IPS DF 4.7 (cell line): ENCODE data around the gene SLAMF6.
"Not testable (repeated sequence)": the region's sequence is repeated elsewhere in the genome, so short reads cannot be mapped to it uniquely, and the experiment has no call there.

Source experiments
- DNase-seq: peaks from one replicate; pipeline ENCODE4 v3.0.0-alpha.2; 2013; ENCODE audit warnings: low spot score; ENCODE audit errors: extremely low read depth

The SLAMF6 gene

DNA sequence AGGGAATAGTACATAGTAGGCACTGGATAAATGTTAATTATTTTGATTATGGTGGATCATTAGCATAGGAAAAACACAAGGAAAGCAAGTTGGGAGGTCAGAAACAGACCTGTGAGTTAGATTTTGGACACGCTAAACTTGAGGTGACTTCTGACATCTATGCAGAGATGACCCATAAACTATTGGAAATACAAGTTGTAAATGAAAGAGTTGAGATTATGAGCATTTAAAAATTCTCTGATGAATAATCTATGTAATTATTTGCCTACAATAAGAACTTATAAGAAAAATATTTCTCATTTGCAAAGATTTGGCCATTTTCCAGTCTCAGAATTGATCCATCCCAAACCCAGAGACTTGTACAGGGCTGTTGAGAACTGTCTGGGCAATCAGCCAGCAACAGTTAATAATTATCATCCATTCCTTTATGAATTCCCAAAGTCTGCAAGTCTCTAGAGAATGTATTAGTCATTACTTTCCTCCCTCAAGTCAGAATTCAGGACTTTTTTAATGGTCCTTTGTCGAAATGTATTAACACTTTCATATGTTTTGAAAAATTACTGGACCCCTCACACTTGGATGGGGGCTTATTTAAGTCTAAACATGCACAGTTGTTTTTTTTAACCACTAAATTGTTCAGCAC is 19.4 kb upstream of the SLAMF6 start:
- DNase-seq: no peak

DNA sequence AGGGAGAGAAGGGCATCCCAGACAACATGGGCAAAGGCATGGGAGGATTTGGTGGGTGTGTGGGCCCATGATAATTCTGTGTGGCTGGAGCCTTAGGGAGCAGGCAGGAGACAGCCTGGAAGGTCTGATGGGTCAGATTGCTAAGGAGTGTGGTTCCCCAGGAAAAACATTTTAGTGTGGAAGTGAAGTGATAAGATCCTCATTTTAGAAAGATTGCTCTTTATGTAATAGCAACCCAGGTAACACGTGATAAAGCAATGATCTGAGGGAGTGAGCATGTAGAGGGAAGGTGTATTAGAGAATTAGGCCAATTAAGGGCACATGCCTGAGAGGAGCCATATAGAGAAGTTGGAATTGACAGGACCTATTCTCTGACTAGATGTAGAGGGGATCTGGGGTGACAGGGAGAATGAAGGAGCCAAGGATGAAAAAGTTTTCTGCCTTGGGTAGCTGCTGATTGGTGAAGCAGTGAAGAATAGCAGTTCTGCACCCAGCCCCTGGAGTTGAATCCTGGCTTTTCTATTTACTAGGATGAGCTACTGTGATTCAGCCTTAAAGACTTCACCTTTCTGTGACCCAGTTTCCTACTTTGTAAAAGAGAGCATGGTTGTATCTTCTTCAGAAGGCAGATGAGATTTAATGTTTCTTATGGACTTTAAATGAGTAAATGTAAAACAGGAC is 18.7 kb upstream of the SLAMF6 start:
- DNase-seq: no peak

- DNase-seq: no peak
These were observed 17.8 kb upstream of the SLAMF6 start for GRCh38 chr1:160540859-160541233.

DNA sequence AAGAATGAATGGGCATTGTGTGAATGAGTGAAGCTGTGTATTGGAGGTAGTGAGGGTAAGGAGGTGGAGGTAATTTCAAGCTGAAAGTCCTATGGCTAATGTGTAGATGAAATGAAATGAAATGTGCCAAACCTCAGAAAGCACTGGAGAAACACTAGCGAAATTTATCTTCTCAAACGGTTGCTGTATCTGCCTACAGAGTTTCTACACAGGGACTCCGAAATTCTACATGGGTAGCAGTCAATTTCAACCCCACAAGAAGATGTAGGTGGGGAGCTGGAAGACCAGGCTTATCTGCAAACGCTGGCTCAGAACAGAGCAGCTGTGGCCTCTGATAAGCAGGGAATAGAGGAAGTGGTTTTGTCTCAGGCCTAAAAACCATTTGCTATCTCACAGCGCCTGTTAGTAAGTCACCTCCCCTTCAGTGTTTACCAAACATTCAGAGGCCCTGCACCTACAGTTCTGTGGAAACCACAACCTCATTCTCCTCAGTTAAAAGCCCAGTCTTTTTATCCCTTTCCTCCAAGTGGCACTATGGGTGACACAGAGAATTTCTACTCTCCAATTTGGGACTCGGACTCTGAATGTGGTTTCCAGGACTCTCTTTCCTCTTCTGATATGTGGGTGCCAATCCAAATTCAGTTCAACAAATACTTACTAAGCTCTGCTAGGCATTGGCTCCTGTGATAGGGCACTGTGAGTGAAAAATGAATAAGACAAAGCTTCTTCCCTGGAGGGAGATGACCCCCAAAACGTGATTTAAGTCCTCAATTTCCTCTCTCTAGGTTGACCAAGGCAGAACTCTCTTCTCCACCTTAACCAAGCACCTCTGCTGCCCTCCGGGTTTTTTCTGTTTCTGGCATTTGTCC is 17.2 kb upstream of the SLAMF6 start:
- no peak for DNase-seq

GRCh38 chr1:160539684-160539989 is 16.6 kb upstream of the SLAMF6 start:
- DNase-seq: no peak

DNA sequence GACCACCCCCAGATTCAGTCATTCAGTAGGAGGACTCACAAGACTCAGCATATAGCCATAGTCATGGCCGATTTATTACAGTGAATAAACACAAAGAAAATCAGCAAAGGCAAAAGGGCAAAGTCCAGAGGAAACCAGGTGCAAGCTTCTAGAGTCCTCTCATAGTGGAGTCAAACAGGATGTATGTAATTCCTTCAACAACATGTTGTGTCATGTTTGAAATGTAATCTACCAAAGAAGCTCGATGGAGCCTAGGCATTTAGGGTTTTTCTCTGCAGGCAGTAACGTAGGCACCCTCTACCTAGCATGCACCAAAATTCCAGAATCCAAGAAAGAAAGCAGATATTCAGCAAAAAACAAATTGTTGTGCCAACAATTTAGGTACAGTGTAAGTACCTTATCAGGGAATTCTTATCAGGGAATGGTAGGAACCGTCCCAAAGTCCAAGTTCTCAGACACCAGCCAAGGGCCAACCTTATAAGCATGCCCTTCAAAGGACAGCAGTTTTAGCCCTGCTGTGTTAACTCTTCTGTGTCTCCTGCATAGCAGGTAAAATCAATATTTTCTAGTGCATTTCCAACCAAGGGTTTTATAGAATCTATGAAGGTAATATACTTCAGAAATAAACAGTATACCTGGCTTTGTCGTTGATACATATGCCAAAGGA is 16.1 kb upstream of the SLAMF6 start:
- DNase-seq: no peak

GRCh38 chr1:160537714-160538665 is 14.9 kb upstream of the SLAMF6 start:
- DNase-seq: no peak

- no peak for DNase-seq
These were observed 12.0 kb upstream of the SLAMF6 start for GRCh38 chr1:160534823-160535605.

DNA sequence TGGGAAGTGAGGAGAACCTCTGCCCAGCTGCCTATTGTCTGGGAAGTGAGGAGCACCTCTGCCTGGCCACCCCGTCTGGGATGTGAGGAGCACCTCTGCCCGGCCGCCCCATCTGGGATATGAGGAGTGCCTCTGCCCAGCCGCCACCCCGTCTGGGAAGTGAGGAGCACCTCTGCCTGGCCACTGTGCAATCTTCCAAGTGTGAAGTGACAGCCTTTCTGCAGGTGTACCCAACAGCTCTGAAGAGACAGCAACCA is 9.4 kb upstream of the SLAMF6 start:
- DNase-seq: not testable (repeated sequence)

GRCh38 chr1:160531809-160532556 is 8.9 kb upstream of the SLAMF6 start:
- DNase-seq: not testable (repeated sequence)

DNA sequence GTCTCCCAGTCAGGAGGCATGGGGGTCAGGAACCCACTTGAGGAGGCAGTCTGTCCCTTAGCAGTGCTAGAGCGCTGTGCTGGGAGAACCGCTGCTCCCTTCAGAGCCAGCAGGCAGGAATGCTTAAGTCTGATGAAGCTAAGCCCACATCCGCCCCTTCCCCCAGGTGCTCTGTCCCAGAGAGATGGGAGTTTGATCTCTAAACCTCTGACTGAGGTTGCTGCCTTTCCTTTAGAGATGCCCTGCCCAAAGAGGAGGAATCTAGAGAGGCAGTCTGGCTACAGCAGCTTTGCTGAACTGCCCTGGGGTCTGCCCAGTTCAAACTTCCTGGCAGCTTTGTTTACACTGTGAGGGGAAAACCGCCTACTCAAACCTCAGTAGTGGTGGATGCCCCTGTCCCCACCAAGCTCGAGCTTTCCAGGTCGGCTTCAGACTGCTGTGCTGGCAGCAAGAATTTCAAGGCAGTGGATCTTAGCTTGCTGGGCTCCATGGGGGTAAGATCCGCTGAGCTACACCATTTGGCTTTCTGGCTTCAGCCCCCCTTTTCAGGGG is 6.4 kb upstream of the SLAMF6 start:
- DNase-seq: not testable (repeated sequence)

DNA sequence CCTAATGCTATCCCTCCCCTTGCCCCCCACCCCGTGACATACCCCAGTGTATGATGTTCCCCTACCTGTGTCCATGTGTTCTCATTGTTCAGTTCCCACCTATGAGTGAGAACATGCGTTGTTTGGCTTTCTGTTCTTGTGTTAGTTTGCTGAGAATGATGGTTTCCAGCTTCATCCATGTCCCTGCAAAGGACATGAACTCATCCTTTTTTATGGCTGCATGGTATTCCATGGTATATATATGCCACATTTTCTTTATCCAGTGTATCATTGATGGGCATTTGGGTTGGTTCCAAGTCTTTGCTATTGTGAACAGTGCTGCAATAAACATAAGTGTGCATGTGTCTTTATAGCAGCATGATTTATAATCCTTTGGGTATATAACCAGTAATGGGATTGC is 734 bp upstream of the SLAMF6 start:
- DNase-seq: not testable (repeated sequence)

DNA sequence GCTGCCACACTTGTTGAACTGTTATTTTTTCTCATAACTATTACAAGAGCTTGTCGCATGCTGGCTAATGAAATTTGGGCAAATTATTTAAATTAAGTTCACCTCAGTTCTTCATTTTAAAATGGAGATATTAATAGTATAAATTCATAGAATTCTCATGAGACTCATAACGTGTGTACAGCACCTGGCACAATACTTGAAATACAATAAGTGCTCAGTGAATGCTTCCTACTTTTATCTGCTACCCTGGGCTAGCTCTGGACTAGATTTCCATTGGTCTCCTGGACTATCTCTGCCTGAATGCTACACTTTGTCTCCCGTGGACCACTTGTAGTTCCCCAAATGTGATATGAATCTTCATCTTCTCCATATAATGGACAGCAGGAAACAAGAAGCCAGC is 919 bp downstream of the SLAMF6 start:
- no peak for DNase-seq

DNA sequence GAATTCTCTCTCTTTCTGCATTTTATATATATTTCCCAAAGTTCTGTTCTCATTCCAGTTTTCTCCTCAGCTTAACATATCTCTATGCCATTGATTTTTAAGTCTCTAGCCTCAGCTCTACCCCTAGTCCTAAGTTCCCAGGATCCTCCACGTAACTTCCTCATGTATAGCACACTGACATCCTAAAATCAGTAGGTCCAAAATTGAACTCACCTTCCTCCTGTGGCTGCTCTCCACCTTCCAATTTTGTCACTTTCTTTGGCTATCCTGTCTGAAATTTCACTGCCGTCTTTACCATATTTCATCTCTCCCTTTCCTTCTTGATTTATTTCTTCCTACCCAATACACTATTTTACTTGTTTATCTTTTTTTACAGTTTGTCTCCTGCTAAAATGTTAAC is 1.5 kb downstream of the SLAMF6 start:
- DNase-seq: no peak

DNA sequence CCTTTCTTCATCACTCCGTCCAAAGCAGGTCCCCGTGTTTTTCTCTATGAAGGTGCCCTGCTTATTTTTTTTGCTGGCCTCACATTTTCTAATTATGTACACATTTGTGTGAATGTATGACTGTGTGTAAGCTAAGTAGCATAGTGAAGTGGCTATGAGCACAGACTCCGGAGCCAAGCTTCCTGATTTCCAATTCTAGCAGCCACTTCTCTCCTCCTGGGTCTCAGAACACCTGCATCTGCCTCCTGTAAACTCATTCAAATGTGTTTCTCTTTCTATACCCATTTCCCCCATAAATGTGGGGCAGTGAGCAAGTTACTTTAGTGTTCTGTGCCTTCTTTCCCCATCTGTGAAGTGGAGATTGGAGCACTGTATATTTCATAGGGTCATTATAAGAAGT is 2.1 kb downstream of the SLAMF6 start:
- no peak for DNase-seq

- no peak for DNase-seq
These were observed 2.5 kb downstream of the SLAMF6 start for GRCh38 chr1:160520582-160520981.

- no peak for DNase-seq
These were observed 3.2 kb downstream of the SLAMF6 start for GRCh38 chr1:160519642-160520435.

DNA sequence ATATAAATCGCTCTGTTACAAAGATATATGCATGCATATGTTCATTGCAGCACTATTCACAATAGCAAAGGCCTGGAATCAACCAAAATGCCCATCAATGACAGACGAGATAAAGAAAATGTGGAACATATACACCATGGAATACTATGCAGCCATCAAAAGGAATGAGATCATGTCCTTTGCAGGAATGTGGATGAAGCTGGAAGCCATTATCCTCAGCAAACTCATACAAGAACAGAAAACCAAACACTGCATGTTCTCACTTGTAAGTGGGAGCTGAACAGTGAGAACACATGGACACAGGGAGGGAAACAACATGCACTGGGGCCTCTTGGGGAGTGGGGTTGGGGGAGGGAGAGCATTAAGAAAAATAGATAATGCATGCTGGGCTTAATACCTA is 5.5 kb downstream of the SLAMF6 start:
- DNase-seq: not testable (repeated sequence)

GRCh38 chr1:160515908-160516307 is 7.1 kb downstream of the SLAMF6 start:
- not testable (repeated sequence) for DNase-seq
